ENCODE results near the gene IFIT1B.

The IFIT1B gene

DNA sequence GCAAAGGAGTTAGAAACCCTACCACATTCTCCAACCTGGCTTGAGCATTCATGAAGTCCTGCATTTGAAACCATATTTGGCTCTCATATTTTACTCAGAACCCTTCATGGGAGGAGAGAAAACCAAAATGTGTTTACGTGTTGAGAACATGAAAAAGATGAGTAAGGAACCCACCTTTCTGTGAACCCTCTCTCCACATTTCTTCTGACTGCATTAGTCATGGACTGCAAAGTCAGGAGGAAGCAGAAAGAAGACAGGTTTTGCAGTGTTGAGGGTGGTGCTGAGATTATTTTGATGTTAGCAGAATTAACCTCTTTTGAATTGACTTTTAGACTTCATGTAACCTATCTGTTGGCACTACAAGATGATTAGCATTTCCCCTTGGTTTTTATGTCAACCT, 4.9 kb downstream of the IFIT1B start:
- TF ChIP-seq EZH2phosphoT487 (IDR thresholded peaks at IDR 0.05; ENCODE audit: borderline replicate concordance, low read length), result no peak
- TF ChIP-seq, protein P1, sequence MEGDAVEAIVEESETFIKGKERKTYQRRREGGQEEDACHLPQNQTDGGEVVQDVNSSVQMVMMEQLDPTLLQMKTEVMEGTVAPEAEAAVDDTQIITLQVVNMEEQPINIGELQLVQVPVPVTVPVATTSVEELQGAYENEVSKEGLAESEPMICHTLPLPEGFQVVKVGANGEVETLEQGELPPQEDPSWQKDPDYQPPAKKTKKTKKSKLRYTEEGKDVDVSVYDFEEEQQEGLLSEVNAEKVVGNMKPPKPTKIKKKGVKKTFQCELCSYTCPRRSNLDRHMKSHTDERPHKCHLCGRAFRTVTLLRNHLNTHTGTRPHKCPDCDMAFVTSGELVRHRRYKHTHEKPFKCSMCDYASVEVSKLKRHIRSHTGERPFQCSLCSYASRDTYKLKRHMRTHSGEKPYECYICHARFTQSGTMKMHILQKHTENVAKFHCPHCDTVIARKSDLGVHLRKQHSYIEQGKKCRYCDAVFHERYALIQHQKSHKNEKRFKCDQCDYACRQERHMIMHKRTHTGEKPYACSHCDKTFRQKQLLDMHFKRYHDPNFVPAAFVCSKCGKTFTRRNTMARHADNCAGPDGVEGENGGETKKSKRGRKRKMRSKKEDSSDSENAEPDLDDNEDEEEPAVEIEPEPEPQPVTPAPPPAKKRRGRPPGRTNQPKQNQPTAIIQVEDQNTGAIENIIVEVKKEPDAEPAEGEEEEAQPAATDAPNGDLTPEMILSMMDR (IDR thresholded peaks at IDR 0.05; ENCODE audit: low read depth, low read length, poor library complexity, severe bottlenecking), result no peak
- Histone ChIP-seq H3K27me3 (ENCODE audit: control insufficient read depth, low read length) (no peaks in the 10 kb centered on the region), H3K4me1 (ENCODE audit: control insufficient read depth, low read length) (no peaks in the 10 kb centered on the region), H3K27ac (ENCODE audit: low read depth, low read length) (no peak overlapping the region), H3K4me3 (ENCODE audit: low read length) (no peak overlapping the region), H4K20me1 (ENCODE audit: control insufficient read depth, insufficient read depth, low read depth, low read length) (no peaks in the 10 kb centered on the region), H3F3A (ENCODE audit: control insufficient read depth, insufficient read depth) (no peaks in the 10 kb centered on the region), H3K4me2 (ENCODE audit: low read length) (no peak overlapping the region), H3K9me2 (replicated peaks; ENCODE audit: control insufficient read depth, low read length) (no peaks in the 10 kb centered on the region), H3K9me3 (ENCODE audit: control insufficient read depth, insufficient read depth, low read length) (no peaks in the 10 kb centered on the region), H3K79me2 (ENCODE audit: control insufficient read depth, low read length) (no peaks in the 10 kb centered on the region), H3K36me3 (ENCODE audit: control insufficient read depth, low read length) (no peaks in the 10 kb centered on the region)

- Histone ChIP-seq H3K27me3 (ENCODE audit: control insufficient read depth, low read length) (no peaks in the 10 kb centered on the region), H3K4me3 (ENCODE audit: low read length) (no peak overlapping the region), H4K20me1 (ENCODE audit: control insufficient read depth, insufficient read depth, low read depth, low read length) (no peaks in the 10 kb centered on the region), H3K4me2 (ENCODE audit: low read length) (no peak overlapping the region), H3K4me1 (ENCODE audit: control insufficient read depth, low read length) (no peaks in the 10 kb centered on the region), H3K9me2 (replicated peaks; ENCODE audit: control insufficient read depth, low read length) (no peaks in the 10 kb centered on the region), H3K27ac (ENCODE audit: low read depth, low read length) (no peak overlapping the region), H3K9me3 (ENCODE audit: control insufficient read depth, insufficient read depth, low read length) (no peaks in the 10 kb centered on the region), H3K79me2 (ENCODE audit: control insufficient read depth, low read length) (no peaks in the 10 kb centered on the region), H3K36me3 (ENCODE audit: control insufficient read depth, low read length) (no peaks in the 10 kb centered on the region), H3F3A (ENCODE audit: control insufficient read depth, insufficient read depth) (no peaks in the 10 kb centered on the region)
- TF ChIP-seq EZH2phosphoT487 (IDR thresholded peaks at IDR 0.05; ENCODE audit: borderline replicate concordance, low read length), result no peak
- TF ChIP-seq, protein P1 (IDR thresholded peaks at IDR 0.05; ENCODE audit: low read depth, low read length, poor library complexity, severe bottlenecking), result no peak
Observed at GRCh38 chr10:89384474-89385340, 6.9 kb downstream of the IFIT1B start.

DNA sequence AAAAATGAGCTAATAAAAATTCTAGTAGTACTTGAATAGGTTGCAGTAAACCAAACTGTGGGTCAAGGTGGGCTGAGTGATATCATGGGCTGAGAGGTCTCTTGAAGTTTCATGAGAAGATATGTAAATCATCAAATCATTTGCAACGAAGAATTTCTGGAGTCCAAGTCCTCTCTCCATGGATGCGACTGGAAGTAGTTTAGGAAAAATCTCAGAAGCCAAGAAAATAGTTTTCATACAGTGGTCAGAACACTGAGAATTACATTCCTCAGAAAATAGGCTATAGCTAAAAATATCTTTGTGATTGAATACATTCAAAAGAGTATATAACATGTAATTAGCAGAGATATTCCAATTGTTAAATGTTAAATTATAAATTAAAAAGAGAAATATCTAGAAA, 10.9 kb downstream of the IFIT1B start:
- no peaks in the 10 kb centered on the region for H3K36me3 ChIP-seq (ENCODE audit: control insufficient read depth, low read length)
- H3K27me3 ChIP-seq (ENCODE audit: control insufficient read depth, low read length), result no peaks in the 10 kb centered on the region
- no peaks in the 10 kb centered on the region for H3F3A ChIP-seq (ENCODE audit: control insufficient read depth, insufficient read depth)
- H3K4me3 ChIP-seq (ENCODE audit: low read length), result no peak overlapping the region
- no peaks in the 10 kb centered on the region for H3K9me3 ChIP-seq (ENCODE audit: control insufficient read depth, insufficient read depth, low read length)
- TF ChIP-seq EZH2phosphoT487 (IDR thresholded peaks at IDR 0.05; ENCODE audit: borderline replicate concordance, low read length), result no peak
- TF ChIP-seq, protein P1 (IDR thresholded peaks at IDR 0.05; ENCODE audit: low read depth, low read length, poor library complexity, severe bottlenecking), result no peak
- H3K4me2 ChIP-seq (ENCODE audit: low read length), result no peak overlapping the region
- H3K27ac ChIP-seq (ENCODE audit: low read depth, low read length), result no peak overlapping the region
- no peaks in the 10 kb centered on the region; the same call in 1 of the 2 replicates for H3K9me2 ChIP-seq (replicated peaks; ENCODE audit: control insufficient read depth, low read length)
- peaks cover 11% of the 10 kb centered on the region for H3K4me1 ChIP-seq (ENCODE audit: control insufficient read depth, low read length)
- no peaks in the 10 kb centered on the region for H4K20me1 ChIP-seq (ENCODE audit: control insufficient read depth, insufficient read depth, low read depth, low read length)
- H3K79me2 ChIP-seq (ENCODE audit: control insufficient read depth, low read length), result no peaks in the 10 kb centered on the region

Data from DOHH2 (cell line).